ENCODE measurements around the gene STAC2.
"Not testable (repeated sequence)": the region's sequence is repeated elsewhere in the genome, so short reads cannot be mapped to it uniquely, and the experiment has no call there.

The STAC2 gene, protein sequence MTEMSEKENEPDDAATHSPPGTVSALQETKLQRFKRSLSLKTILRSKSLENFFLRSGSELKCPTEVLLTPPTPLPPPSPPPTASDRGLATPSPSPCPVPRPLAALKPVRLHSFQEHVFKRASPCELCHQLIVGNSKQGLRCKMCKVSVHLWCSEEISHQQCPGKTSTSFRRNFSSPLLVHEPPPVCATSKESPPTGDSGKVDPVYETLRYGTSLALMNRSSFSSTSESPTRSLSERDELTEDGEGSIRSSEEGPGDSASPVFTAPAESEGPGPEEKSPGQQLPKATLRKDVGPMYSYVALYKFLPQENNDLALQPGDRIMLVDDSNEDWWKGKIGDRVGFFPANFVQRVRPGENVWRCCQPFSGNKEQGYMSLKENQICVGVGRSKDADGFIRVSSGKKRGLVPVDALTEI

DNA sequence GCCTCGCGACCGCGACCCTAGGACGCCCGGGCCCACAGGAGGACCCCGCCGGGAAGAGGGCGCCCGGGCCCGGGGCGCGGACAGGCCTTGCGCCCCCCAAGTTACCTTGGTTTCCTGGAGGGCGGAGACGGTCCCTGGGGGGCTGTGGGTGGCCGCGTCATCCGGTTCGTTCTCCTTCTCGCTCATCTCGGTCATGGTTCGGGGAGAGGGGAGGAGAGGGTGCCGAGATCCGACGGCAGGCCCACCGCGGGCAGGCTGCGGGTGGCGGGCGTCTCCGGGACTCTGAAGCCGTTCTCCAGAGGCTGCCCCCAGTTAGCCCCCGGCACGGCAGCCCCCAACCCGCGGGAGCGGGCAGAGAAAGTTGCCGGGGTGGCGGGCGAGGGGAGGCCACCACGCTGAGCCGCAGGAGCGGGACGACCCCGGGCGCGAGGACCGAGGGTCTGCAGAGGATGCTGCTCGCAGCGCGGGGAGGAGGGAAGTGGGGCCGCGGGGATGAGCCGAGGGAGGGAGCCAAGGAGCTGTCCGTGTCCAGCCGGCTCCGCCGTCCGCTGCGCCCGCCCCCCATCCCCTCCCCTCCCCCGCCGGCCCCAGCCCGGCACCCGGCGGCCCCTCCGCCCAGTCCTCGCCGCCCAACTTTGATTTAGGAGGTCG is at the start of gene STAC2:
Gene STAC2 (minus strand): TSS at position 638 of the 651 bp plus-strand sequence. CDS start 443 bp downstream, at position 195.
- no peaks in the 10 kb centered on the region for H3K36me3 ChIP-seq (ENCODE audit: control insufficient read depth, insufficient read depth, low read length)
- H3K9ac ChIP-seq (ENCODE audit: low read depth, low read length), result no peak within 1 kb of the TSS
- peak within 1 kb of the TSS; percentile 62 for H3K4me3 ChIP-seq (ENCODE audit: low read depth, low read length)
- peaks cover 35% of the 10 kb centered on the region for H3K27me3 ChIP-seq (ENCODE audit: control insufficient read depth, insufficient read depth, low read length)
- no peaks in the 10 kb centered on the region for H3K9me3 ChIP-seq (ENCODE audit: control insufficient read depth, insufficient read depth, low read length)
- peaks cover 10% of the 10 kb centered on the region for H3K4me1 ChIP-seq (ENCODE audit: control insufficient read depth, insufficient read depth, low read length)

- H3K9ac ChIP-seq (ENCODE audit: low read depth, low read length), result no peak overlapping the region
- no peaks in the 10 kb centered on the region for H3K4me1 ChIP-seq (ENCODE audit: control insufficient read depth, insufficient read depth, low read length)
- no peaks in the 10 kb centered on the region for H3K9me3 ChIP-seq (ENCODE audit: control insufficient read depth, insufficient read depth, low read length)
- H3K27me3 ChIP-seq (ENCODE audit: control insufficient read depth, insufficient read depth, low read length), result no peaks in the 10 kb centered on the region
- H3K4me3 ChIP-seq (ENCODE audit: low read depth, low read length), result no peak overlapping the region
- no peaks in the 10 kb centered on the region for H3K36me3 ChIP-seq (ENCODE audit: control insufficient read depth, insufficient read depth, low read length)
Observed at GRCh38 chr17:39271546-39271945, 45.8 kb upstream of the STAC2 start.

GRCh38 chr17:39270923-39271322 is 45.2 kb upstream of the STAC2 start:
- H3K9me3 ChIP-seq (ENCODE audit: control insufficient read depth, insufficient read depth, low read length), result no peaks in the 10 kb centered on the region
- H3K4me1 ChIP-seq (ENCODE audit: control insufficient read depth, insufficient read depth, low read length), result no peaks in the 10 kb centered on the region
- no peak overlapping the region for H3K9ac ChIP-seq (ENCODE audit: low read depth, low read length)
- H3K4me3 ChIP-seq (ENCODE audit: low read depth, low read length), result no peak overlapping the region
- no peaks in the 10 kb centered on the region for H3K27me3 ChIP-seq (ENCODE audit: control insufficient read depth, insufficient read depth, low read length)
- H3K36me3 ChIP-seq (ENCODE audit: control insufficient read depth, insufficient read depth, low read length), result no peaks in the 10 kb centered on the region

DNA sequence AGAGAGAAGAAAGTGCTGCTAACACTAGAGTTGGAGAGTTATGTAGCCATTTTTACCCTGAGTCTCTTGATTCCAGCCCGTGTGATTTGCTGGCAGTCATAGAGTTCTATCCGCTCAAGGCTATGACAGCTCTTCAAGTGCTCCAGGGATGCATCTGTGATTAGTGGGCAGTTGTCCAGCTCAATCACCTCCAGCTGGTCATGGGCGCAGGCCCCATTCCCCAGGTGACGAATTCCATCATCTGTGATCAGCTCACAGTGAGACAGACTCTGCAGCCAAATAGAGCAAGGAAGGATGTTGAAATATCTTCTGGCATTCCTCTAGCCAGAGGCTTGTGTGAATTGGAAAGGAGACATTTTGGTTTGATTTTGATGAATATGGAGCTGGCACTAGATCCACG is 38.4 kb upstream of the STAC2 start:
- H3K36me3 ChIP-seq (ENCODE audit: control insufficient read depth, insufficient read depth, low read length), result no peaks in the 10 kb centered on the region
- H3K4me3 ChIP-seq (ENCODE audit: low read depth, low read length), result no peak overlapping the region
- H3K9me3 ChIP-seq (ENCODE audit: control insufficient read depth, insufficient read depth, low read length), result no peaks in the 10 kb centered on the region
- no peaks in the 10 kb centered on the region for H3K27me3 ChIP-seq (ENCODE audit: control insufficient read depth, insufficient read depth, low read length)
- no peaks in the 10 kb centered on the region for H3K4me1 ChIP-seq (ENCODE audit: control insufficient read depth, insufficient read depth, low read length)
- no peak overlapping the region for H3K9ac ChIP-seq (ENCODE audit: low read depth, low read length)

- Histone ChIP-seq H3K9me3 (ENCODE audit: control insufficient read depth, insufficient read depth, low read length) (no peaks in the 10 kb centered on the region), H3K4me3 (ENCODE audit: low read depth, low read length) (no peak overlapping the region), H3K4me1 (ENCODE audit: control insufficient read depth, insufficient read depth, low read length) (no peaks in the 10 kb centered on the region), H3K9ac (ENCODE audit: low read depth, low read length) (no peak overlapping the region), H3K27me3 (ENCODE audit: control insufficient read depth, insufficient read depth, low read length) (no peaks in the 10 kb centered on the region), H3K36me3 (ENCODE audit: control insufficient read depth, insufficient read depth, low read length) (no peaks in the 10 kb centered on the region)
Observed at GRCh38 chr17:39261286-39261685, 35.5 kb upstream of the STAC2 start.

- Histone ChIP-seq H3K9me3 (ENCODE audit: control insufficient read depth, insufficient read depth, low read length) (no peaks in the 10 kb centered on the region), H3K36me3 (ENCODE audit: control insufficient read depth, insufficient read depth, low read length) (no peaks in the 10 kb centered on the region), H3K9ac (ENCODE audit: low read depth, low read length) (no peak overlapping the region), H3K4me1 (ENCODE audit: control insufficient read depth, insufficient read depth, low read length) (peaks cover 7% of the 10 kb centered on the region), H3K4me3 (ENCODE audit: low read depth, low read length) (no peak overlapping the region), H3K27me3 (ENCODE audit: control insufficient read depth, insufficient read depth, low read length) (no peaks in the 10 kb centered on the region)
Observed at GRCh38 chr17:39252788-39253460, 27.2 kb upstream of the STAC2 start.

DNA sequence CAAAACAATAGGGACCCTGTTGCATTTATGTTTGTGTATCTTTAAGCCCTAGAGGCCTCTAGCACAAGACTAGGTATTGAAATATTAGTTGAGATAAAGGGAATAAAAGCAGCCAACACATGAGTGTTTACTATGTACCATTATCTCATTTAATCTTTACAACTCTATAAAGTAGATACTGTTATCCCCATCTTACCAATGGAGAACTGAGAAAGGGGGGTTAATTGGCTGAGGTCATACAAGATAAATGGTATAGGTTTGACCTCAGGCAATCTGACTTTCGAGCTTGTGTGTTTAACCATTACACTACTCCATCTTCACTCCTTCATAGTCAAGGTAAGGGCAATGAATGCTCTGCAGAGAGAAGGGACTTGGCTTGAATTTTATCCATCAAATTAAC is 26.3 kb upstream of the STAC2 start:
- Histone ChIP-seq H3K4me3 (ENCODE audit: low read depth, low read length) (no peak overlapping the region), H3K36me3 (ENCODE audit: control insufficient read depth, insufficient read depth, low read length) (no peaks in the 10 kb centered on the region), H3K9me3 (ENCODE audit: control insufficient read depth, insufficient read depth, low read length) (no peaks in the 10 kb centered on the region), H3K27me3 (ENCODE audit: control insufficient read depth, insufficient read depth, low read length) (no peaks in the 10 kb centered on the region), H3K4me1 (ENCODE audit: control insufficient read depth, insufficient read depth, low read length) (peaks cover 7% of the 10 kb centered on the region), H3K9ac (ENCODE audit: low read depth, low read length) (no peak overlapping the region)

DNA sequence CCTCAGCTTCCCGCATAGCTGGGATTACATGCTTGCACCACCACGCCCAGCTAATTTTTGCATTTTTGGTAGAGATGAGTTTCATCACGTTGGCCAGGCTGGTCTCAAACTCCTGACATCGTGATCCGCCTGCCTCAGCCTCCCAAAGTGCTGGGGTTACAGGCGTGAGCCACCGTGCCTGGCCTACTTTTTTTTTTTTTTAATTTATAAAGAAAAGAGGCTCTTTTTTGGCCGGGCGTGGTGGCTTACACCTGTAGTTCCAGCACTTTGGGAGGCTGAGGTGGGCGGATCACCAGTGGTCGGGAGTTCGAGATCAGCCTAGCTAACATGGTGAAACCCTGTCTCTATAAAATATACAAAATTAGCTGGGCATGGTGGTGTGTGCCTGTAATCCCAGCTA is 24.3 kb upstream of the STAC2 start:
- H3K4me3 ChIP-seq (ENCODE audit: low read depth, low read length); H3K36me3 ChIP-seq (ENCODE audit: control insufficient read depth, insufficient read depth, low read length); H3K9me3 ChIP-seq (ENCODE audit: control insufficient read depth, insufficient read depth, low read length); H3K27me3 ChIP-seq (ENCODE audit: control insufficient read depth, insufficient read depth, low read length); H3K9ac ChIP-seq (ENCODE audit: low read depth, low read length); H3K4me1 ChIP-seq (ENCODE audit: control insufficient read depth, insufficient read depth, low read length): not testable (repeated sequence)

GRCh38 chr17:39246274-39246673 is 20.5 kb upstream of the STAC2 start:
- H3K4me3 ChIP-seq (ENCODE audit: low read depth, low read length), result no peak overlapping the region
- H3K9me3 ChIP-seq (ENCODE audit: control insufficient read depth, insufficient read depth, low read length), result no peaks in the 10 kb centered on the region
- no peaks in the 10 kb centered on the region for H3K27me3 ChIP-seq (ENCODE audit: control insufficient read depth, insufficient read depth, low read length)
- no peak overlapping the region for H3K9ac ChIP-seq (ENCODE audit: low read depth, low read length)
- no peaks in the 10 kb centered on the region for H3K36me3 ChIP-seq (ENCODE audit: control insufficient read depth, insufficient read depth, low read length)
- H3K4me1 ChIP-seq (ENCODE audit: control insufficient read depth, insufficient read depth, low read length), result peaks cover 5% of the 10 kb centered on the region

GRCh38 chr17:39244600-39245570 is 19.1 kb upstream of the STAC2 start:
- Histone ChIP-seq H3K9me3 (ENCODE audit: control insufficient read depth, insufficient read depth, low read length) (no peaks in the 10 kb centered on the region), H3K27me3 (ENCODE audit: control insufficient read depth, insufficient read depth, low read length) (no peaks in the 10 kb centered on the region), H3K4me3 (ENCODE audit: low read depth, low read length) (no peak overlapping the region), H3K36me3 (ENCODE audit: control insufficient read depth, insufficient read depth, low read length) (no peaks in the 10 kb centered on the region), H3K9ac (ENCODE audit: low read depth, low read length) (no peak overlapping the region), H3K4me1 (ENCODE audit: control insufficient read depth, insufficient read depth, low read length) (peaks cover 7% of the 10 kb centered on the region)

- no peaks in the 10 kb centered on the region for H3K27me3 ChIP-seq (ENCODE audit: control insufficient read depth, insufficient read depth, low read length)
- no peaks in the 10 kb centered on the region for H3K36me3 ChIP-seq (ENCODE audit: control insufficient read depth, insufficient read depth, low read length)
- H3K9ac ChIP-seq (ENCODE audit: low read depth, low read length), result no peak overlapping the region
- H3K4me1 ChIP-seq (ENCODE audit: control insufficient read depth, insufficient read depth, low read length), result peaks cover 9% of the 10 kb centered on the region
- no peaks in the 10 kb centered on the region for H3K9me3 ChIP-seq (ENCODE audit: control insufficient read depth, insufficient read depth, low read length)
- H3K4me3 ChIP-seq (ENCODE audit: low read depth, low read length), result no peak overlapping the region
Observed at GRCh38 chr17:39244016-39244599, 18.4 kb upstream of the STAC2 start.
